GM23338 (cell line): Measurements from ENCODE around the gene TMEM88.

ENCODE experiments used
- EZH2 ChIP-seq: fragments of 200-600 bp; sonication (generic); IDR thresholded peaks from one replicate; pipeline ENCODE4 v1.8.0; 2017; ENCODE audit warnings: antibody characterized with exemption, mild to moderate bottlenecking, low read depth; ENCODE audit not compliant: unreplicated experiment
- EZH2phosphoT487 ChIP-seq: fragments of 200-600 bp; sonication (generic); IDR thresholded peaks from one replicate; pipeline ENCODE4 v1.8.1; 2018; ENCODE audit warnings: antibody characterized with exemption; ENCODE audit not compliant: unreplicated experiment
- NANOG ChIP-seq: IDR thresholded peaks from 2 replicates; pipeline ENCODE4 v1.6.1; 2016; ENCODE audit warnings: antibody characterized with exemption, borderline replicate concordance
- POLR2AphosphoS5 ChIP-seq: IDR thresholded peaks from 2 replicates; pipeline ENCODE4 v1.6.1; 2016; ENCODE audit warnings: antibody characterized with exemption, low read depth
- ZNF331 ChIP-seq: fragments of 250-450 bp; sonication (Bioruptor Pico); IDR thresholded peaks from 2 replicates; pipeline ENCODE4 v1.5.0; 2020; ENCODE audit warnings: low read depth, mild to moderate bottlenecking, moderate library complexity
- TF ChIP-seq, protein P1 (sequence below), 2 experiments: fragments of 200-600 bp in 1 of 2; sonication (generic) in 1 of 2; conservative IDR thresholded peaks; 2 replicates each; pipeline versions ENCODE4 v1.5.1 to v1.6.1; 2016 to 2017; ENCODE audit warnings: antibody characterized with exemption in 2 of 2, low read depth in 2 of 2, mild to moderate bottlenecking in 2 of 2, moderate library complexity in 1 of 2

DNA sequence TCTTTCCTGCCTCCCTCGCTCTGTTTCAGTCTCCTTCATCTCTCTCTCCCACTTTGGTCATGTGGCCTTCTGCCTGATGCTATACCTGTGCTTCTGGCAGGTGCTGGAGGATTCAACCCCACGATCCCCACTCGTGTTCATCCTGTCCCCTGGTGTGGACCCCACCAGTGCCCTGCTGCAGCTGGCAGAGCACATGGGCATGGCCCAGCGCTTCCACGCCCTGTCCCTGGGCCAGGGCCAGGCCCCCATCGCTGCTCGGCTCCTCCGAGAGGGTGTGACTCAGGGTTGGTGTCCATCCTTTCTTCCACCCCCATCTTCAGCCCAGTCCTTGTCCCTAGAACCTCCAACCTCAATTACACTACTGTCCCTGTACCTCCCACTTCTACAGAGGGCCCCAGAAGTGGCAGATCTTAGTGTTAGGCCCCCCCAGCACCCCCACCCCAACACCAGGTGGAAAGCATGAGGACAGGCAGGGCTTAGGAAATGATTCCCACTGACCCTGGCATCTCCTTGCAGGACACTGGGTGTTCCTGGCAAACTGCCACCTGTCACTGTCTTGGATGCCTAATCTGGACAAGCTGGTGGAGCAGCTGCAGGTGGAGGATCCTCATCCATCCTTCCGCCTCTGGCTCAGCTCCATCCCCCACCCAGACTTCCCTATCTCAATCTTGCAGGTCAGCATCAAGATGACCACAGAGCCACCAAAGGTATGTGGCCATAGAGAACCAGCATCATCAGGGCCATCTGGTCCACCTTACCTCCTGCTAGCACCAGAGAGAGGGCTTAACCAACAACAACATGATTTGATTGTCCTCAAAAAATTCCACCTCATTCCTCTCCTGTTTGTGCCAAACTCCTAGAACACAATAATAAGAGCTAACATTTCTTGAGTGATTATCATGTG lies 30.6 kb upstream of the TMEM88 start:
- TF ChIP-seq POLR2AphosphoS5 (no peak), EZH2 (no peak), EZH2phosphoT487 (no peak), NANOG (no peak), ZNF331 (CRISPR knock-in tag) (no peak)
- TF ChIP-seq, protein P1, sequence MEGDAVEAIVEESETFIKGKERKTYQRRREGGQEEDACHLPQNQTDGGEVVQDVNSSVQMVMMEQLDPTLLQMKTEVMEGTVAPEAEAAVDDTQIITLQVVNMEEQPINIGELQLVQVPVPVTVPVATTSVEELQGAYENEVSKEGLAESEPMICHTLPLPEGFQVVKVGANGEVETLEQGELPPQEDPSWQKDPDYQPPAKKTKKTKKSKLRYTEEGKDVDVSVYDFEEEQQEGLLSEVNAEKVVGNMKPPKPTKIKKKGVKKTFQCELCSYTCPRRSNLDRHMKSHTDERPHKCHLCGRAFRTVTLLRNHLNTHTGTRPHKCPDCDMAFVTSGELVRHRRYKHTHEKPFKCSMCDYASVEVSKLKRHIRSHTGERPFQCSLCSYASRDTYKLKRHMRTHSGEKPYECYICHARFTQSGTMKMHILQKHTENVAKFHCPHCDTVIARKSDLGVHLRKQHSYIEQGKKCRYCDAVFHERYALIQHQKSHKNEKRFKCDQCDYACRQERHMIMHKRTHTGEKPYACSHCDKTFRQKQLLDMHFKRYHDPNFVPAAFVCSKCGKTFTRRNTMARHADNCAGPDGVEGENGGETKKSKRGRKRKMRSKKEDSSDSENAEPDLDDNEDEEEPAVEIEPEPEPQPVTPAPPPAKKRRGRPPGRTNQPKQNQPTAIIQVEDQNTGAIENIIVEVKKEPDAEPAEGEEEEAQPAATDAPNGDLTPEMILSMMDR (conservative IDR thresholded peaks at IDR 0.05; ENCODE audit: low read depth in 2 of 2): no peak
